Activated CD8-positive, alpha-beta memory T cell treated with anti-CD3 and anti-CD28 coated beads, Interleukin-2, amount 10 ng/mL, durations not matched to agents 7 days and 5 days (primary cell): Measurements from ENCODE around the gene CLTRN. TPM values are rescaled to one million over a fixed set of nuclear protein-coding genes. Genes with fewer than 3 reads are reported as not detected.

ENCODE experiments used
- ATAC-seq: fragments of 150-1000 bp; cut with Tn5 transposase; one replicate; pipeline ENCODE4 v1.10.0; 2021; ENCODE audit warnings: moderate library complexity
- CTCF ChIA-PET: fragments of 350-600 bp; sonication (Branson Sonifier 250); formaldehyde crosslinking; loops from one replicate; lab custom pipeline; 2021; ENCODE audit warnings: antibody characterized with exemption; lab: Charles Lee
- DNase-seq: peaks from one replicate; pipeline ENCODE4 v3.0.0-alpha.2; 2020
- H3K27ac Mint-ChIP-seq: one replicate; pipeline ENCODE4 v1.8.0; 2021; ENCODE audit warnings: mild to moderate bottlenecking, mixed read lengths
- H3K27me3 Mint-ChIP-seq: one replicate; pipeline ENCODE4 v1.8.0; 2021; ENCODE audit warnings: mixed read lengths
- H3K36me3 Mint-ChIP-seq: one replicate; pipeline ENCODE4 v1.8.0; 2021; ENCODE audit warnings: mild to moderate bottlenecking, mixed read lengths
- H3K4me1 Mint-ChIP-seq: one replicate; pipeline ENCODE4 v1.8.0; 2021; ENCODE audit warnings: mixed read lengths
- H3K4me3 Mint-ChIP-seq: one replicate; pipeline ENCODE4 v1.8.0; 2021; ENCODE audit warnings: mild to moderate bottlenecking, moderate library complexity, mixed read lengths
- H3K9me3 Mint-ChIP-seq: one replicate; pipeline ENCODE4 v1.8.0; 2022; ENCODE audit warnings: low read depth, mixed read lengths
- total RNA-seq, 2 experiments: library from RNA; stranded (reverse); gene quantifications; one replicate each; pipeline ENCODE4 v1.2.3, GENCODE V29; 2021

Gene CLTRN
- total RNA-seq, 2 experiments from 2014 or later = 0.21 TPM; not detected in 1

- no peaks in the 10 kb centered on the region for H3K36me3 Mint-ChIP-seq
- CTCF ChIA-PET = no interaction called here
- DNase-seq = no peak
- H3K4me3 Mint-ChIP-seq = no peak overlapping the region
- no peak overlapping the region for H3K27ac Mint-ChIP-seq
- ATAC-seq = no peak
- H3K9me3 Mint-ChIP-seq = no peaks in the 10 kb centered on the region
- peaks cover 10% of the 10 kb centered on the region for H3K27me3 Mint-ChIP-seq
- peaks cover 4% of the 10 kb centered on the region for H3K4me1 Mint-ChIP-seq
Measured at GRCh38 chrX:15643786-15644559, 20.6 kb downstream of the CLTRN start.

DNA sequence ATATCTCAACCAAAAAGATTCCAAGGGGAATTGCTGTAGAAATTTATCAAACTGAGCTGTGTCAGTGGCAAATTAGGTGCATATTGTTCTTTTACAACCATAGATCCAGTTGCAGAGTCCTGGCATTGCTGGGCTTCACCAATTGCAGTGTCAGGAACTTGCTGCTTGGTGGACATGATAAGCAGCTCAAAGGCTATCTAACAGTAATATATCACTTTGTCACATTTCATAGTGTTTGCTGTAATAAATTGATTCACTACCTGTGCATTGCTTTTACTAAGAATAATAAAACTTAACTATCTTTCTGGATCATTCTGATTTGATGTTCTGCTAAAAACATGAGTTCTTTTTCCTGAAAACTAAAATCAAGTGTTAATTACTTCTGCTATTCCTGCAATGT is 33.0 kb downstream of the CLTRN start:
- CTCF ChIA-PET = no interaction called here
- Mint-ChIP-seq H3K27ac (no peak overlapping the region), H3K9me3 (no peaks in the 10 kb centered on the region), H3K27me3 (peaks cover 6% of the 10 kb centered on the region), H3K4me3 (no peak overlapping the region), H3K4me1 (no peaks in the 10 kb centered on the region), H3K36me3 (no peaks in the 10 kb centered on the region)
- no peak for ATAC-seq
- DNase-seq = no peak

- Mint-ChIP-seq H3K9me3 (no peaks in the 10 kb centered on the region), H3K36me3 (no peaks in the 10 kb centered on the region), H3K27me3 (peaks cover 2% of the 10 kb centered on the region), H3K4me3 (no peak overlapping the region), H3K27ac (no peak overlapping the region), H3K4me1 (no peaks in the 10 kb centered on the region)
- DNase-seq (no peak), ATAC-seq (no peak)
- CTCF ChIA-PET = no interaction called here
Measured at GRCh38 chrX:15623054-15623453, 41.6 kb downstream of the CLTRN start.

DNA sequence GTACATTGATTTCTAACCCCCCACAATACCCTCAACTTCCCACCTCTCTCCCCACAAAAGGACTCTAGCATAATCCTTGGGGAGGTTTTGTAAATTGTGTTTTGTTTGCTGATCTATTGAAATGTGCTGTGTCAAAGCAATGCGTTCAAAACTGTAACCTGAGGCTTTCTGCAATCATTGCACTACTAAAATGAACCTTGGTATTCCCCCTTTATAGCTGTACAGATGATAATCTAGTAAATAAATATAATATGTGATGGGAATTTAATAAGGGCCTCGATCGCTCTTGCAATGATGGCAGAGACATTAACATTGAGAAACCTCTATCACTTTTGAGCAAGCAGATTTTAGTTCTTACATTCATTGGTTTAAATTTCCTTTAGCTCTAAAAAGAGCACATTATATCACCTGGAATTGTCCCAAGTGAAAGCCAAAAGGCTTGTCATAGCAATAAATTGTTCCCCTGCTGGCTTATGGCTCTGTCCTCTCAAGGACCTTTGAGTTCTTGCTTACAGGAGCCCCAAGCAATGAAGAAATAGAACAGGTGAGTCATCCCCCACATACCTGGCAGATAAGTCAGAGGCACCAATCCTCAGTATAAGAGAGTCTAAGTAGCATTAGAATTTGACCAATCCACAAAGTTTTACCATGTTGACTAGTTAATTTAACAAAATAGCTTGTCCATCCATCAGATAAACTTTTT is 45.4 kb downstream of the CLTRN start:
- Mint-ChIP-seq H3K27me3 (peaks cover 5% of the 10 kb centered on the region), H3K27ac (no peak overlapping the region), H3K4me3 (no peak overlapping the region), H3K36me3 (no peaks in the 10 kb centered on the region), H3K9me3 (no peaks in the 10 kb centered on the region), H3K4me1 (no peaks in the 10 kb centered on the region)
- CTCF ChIA-PET = no interaction called here
- DNase-seq (no peak), ATAC-seq (no peak)

DNA sequence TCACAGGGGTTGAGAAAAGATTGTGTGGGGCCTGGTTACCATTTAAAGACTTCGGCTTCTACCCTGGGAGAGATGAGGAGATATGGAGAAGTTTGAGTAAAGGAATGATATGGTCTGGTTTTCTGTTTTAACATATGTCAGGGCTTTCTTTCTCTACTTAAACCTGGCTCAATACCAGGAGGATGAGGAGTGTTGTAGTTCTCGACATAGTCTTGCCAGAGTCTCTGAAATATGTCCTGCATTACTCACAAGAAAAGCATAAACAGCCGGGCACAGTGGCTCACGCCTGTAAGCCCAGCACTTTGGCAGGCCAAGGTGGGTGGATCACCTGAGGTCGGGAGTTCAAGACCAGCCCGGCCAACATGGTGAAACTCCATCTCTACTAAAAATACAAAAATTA is 47.5 kb downstream of the CLTRN start:
- CTCF ChIA-PET = no interaction called here
- DNase-seq (no peak), ATAC-seq (no peak)
- Mint-ChIP-seq H3K36me3 (no peaks in the 10 kb centered on the region), H3K27ac (no peak overlapping the region), H3K4me1 (no peaks in the 10 kb centered on the region), H3K9me3 (no peaks in the 10 kb centered on the region), H3K4me3 (no peak overlapping the region), H3K27me3 (peaks cover 5% of the 10 kb centered on the region)

DNA sequence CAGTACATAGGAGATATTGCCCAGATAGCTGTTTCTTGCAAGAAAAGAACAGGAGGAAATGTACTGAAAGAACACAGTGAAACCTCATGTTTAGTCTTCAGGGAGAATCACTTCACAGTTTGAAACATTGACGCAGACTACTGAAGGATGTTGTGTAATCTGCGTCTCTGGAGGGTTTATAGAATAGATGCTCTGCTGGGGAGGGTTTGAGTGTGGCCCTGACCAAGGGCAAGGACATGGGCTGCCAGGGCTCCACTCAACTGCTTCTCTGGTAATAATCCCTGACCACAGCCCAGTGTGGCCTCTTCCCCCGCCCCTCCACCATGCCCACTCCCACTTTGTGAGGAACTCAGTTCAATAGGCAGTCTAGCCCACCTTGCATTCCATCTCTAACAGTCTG is 48.1 kb downstream of the CLTRN start:
- Mint-ChIP-seq H3K27me3 (peaks cover 5% of the 10 kb centered on the region), H3K36me3 (no peaks in the 10 kb centered on the region), H3K9me3 (no peaks in the 10 kb centered on the region), H3K4me1 (no peaks in the 10 kb centered on the region), H3K4me3 (no peak overlapping the region), H3K27ac (no peak overlapping the region)
- CTCF ChIA-PET = no interaction called here
- no peak for DNase-seq
- ATAC-seq = no peak

GRCh38 chrX:15607067-15607466 is 57.5 kb downstream of the CLTRN start:
- Mint-ChIP-seq H3K4me1 (no peaks in the 10 kb centered on the region), H3K27ac (no peak overlapping the region), H3K4me3 (no peak overlapping the region), H3K36me3 (no peaks in the 10 kb centered on the region), H3K27me3 (peaks cover 8% of the 10 kb centered on the region), H3K9me3 (no peaks in the 10 kb centered on the region)
- no peak for DNase-seq
- CTCF ChIA-PET = no interaction called here
- no peak for ATAC-seq

DNA sequence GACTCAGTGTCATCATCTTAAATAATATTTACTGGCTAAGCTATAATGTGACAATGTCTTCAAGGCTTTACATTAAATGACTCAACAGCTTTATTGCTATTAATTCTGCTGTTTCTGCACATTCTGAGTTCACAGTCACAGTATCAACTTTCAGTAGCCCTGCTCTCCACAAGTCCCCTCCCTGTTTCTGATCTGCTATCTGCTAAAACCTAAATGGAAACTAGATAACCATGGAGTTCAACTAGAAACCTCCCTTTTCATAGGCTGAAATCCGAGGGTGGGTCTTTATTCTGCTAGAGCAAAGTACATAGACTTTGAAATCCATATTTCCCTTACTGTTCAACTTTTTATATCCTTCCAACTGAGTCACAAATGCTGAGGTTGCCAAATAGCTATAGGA is 58.5 kb downstream of the CLTRN start:
- Mint-ChIP-seq H3K27me3 (peaks cover 8% of the 10 kb centered on the region), H3K4me3 (no peak overlapping the region), H3K9me3 (no peaks in the 10 kb centered on the region), H3K27ac (no peak overlapping the region), H3K36me3 (no peaks in the 10 kb centered on the region), H3K4me1 (no peaks in the 10 kb centered on the region)
- ATAC-seq = no peak
- CTCF ChIA-PET = no interaction called here
- no peak for DNase-seq

DNA sequence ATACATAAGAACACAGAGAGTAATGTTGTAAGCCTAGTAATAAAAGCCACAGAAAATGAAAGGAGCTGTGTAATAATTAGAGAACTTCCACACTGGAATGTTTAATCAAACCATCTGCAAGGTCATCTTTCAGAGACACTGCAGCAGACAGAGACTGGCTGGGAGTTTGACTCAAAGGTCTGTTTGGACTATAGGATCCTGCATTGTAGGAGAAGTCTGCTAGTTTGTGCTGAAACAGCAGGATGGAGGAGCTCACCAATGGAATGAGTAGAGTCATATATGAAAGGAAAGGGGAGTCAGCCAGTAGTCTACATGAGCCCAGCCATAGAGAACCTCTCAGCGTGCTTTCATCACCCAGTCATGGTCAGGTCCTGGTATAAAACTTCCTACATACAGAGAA is 59.4 kb downstream of the CLTRN start:
- CTCF ChIA-PET = no interaction called here
- DNase-seq (no peak), ATAC-seq (no peak)
- no peak overlapping the region for H3K4me3 Mint-ChIP-seq
- H3K4me1 Mint-ChIP-seq = no peaks in the 10 kb centered on the region
- peaks cover 8% of the 10 kb centered on the region for H3K27me3 Mint-ChIP-seq
- no peaks in the 10 kb centered on the region for H3K9me3 Mint-ChIP-seq
- H3K36me3 Mint-ChIP-seq = no peaks in the 10 kb centered on the region
- H3K27ac Mint-ChIP-seq = no peak overlapping the region

DNA sequence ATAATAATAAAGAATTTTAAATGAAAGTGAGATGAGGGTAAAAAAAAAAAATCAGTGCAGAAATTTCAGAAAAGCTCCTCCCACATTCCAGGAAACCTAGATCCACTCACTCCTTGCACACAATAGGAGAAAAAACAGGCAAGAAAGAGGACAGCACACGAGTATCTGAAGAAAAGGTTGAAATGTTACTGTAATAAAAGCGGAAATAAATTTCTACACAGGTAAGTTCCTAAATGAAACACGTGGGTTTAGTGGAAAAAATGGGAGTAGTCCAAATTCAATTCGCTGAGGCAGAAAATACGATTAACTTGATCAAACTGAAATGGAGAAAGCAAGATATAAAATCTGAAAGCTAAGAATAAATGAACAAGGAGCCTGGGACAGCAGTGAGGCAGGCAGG is 61.8 kb downstream of the CLTRN start:
- DNase-seq (no peak), ATAC-seq (no peak)
- Mint-ChIP-seq H3K27ac (no peak overlapping the region), H3K36me3 (no peaks in the 10 kb centered on the region), H3K9me3 (no peaks in the 10 kb centered on the region), H3K4me1 (no peaks in the 10 kb centered on the region), H3K4me3 (no peak overlapping the region), H3K27me3 (peaks cover 3% of the 10 kb centered on the region)
- CTCF ChIA-PET = no interaction called here

GRCh38 chrX:15601932-15602331 is 62.7 kb downstream of the CLTRN start:
- H3K4me3 Mint-ChIP-seq = no peak overlapping the region
- H3K4me1 Mint-ChIP-seq = no peaks in the 10 kb centered on the region
- no peaks in the 10 kb centered on the region for H3K36me3 Mint-ChIP-seq
- ATAC-seq (no peak), DNase-seq (no peak)
- H3K27ac Mint-ChIP-seq = no peak overlapping the region
- no peaks in the 10 kb centered on the region for H3K9me3 Mint-ChIP-seq
- peaks cover 3% of the 10 kb centered on the region for H3K27me3 Mint-ChIP-seq
- CTCF ChIA-PET = no interaction called here

- no peak within 1 kb of the TSS for H3K27ac Mint-ChIP-seq
- ATAC-seq = no peak
- H3K4me1 Mint-ChIP-seq = no peaks in the 10 kb centered on the region
- H3K4me3 Mint-ChIP-seq = no peak within 1 kb of the TSS
- no peaks in the 10 kb centered on the region for H3K9me3 Mint-ChIP-seq
- CTCF ChIA-PET = no interaction called here
- H3K27me3 Mint-ChIP-seq = peaks cover 3% of the 10 kb centered on the region
- no peak for DNase-seq
- no peaks in the 10 kb centered on the region for H3K36me3 Mint-ChIP-seq
Measured at GRCh38 chrX:15600745-15601144, 63.9 kb downstream of the CLTRN start, which contains the start of gene ACE2. TSS of gene ACE2 (minus strand) at chrX:15600960. CDS start at chrX:15600911, 49 bp downstream.

DNA sequence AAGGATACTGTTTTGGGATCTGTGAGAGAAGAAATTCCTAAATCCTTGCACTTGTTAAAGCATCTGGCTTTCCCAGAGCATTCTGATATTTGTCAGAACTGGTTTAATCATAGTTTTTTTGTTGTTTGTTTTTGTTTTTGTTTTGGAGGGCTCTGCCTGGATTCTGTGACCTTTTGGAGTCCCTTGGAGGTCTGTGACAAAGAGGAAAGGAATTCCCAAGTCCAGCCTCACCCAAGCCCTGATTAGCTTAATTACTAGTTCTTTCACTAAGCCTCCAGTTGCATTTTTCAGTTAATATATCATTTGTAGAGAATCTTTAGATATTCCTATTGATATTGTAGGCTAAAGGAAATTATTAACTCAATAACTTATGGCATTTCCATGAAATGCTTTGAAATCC is 64.6 kb downstream of the CLTRN start:
- peaks cover 3% of the 10 kb centered on the region for H3K27me3 Mint-ChIP-seq

GRCh38 chrX:15599461-15599860 is 65.1 kb downstream of the CLTRN start:
- Mint-ChIP-seq H3K9me3 (no peaks in the 10 kb centered on the region), H3K4me1 (no peaks in the 10 kb centered on the region), H3K36me3 (no peaks in the 10 kb centered on the region), H3K27ac (no peak overlapping the region), H3K4me3 (no peak overlapping the region), H3K27me3 (peaks cover 3% of the 10 kb centered on the region)
- no peak for DNase-seq
- CTCF ChIA-PET = no interaction called here
- no peak for ATAC-seq

More for the DNA sequence above, 64.6 kb downstream of the CLTRN start:
- Mint-ChIP-seq H3K9me3 (no peaks in the 10 kb centered on the region), H3K27ac (no peak overlapping the region), H3K4me1 (no peaks in the 10 kb centered on the region), H3K36me3 (no peaks in the 10 kb centered on the region), H3K4me3 (no peak overlapping the region)
- DNase-seq (no peak), ATAC-seq (no peak)
- CTCF ChIA-PET = no interaction called here
